Measurements from ENCODE around the gene RBMS1.

DNA sequence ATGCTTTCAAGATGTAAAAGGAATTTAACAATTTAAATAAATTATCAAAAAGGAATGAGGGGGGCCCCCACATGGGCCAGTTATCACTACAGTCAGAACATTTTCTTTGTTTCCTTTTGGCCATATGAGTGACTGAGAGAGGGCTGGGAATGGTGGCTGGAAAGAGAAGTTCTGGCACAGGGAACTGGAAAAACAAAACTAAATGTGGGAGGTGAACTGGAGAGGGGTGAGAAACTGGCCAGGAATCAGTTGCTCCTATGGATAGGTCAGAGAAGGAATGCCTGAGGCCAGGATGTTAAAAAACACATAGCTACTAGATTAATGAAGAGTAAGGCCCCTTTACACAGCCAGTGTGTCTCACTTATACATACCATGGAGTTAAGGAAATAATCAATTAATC, 121.0 kb downstream of the RBMS1 start:
- no peak for TF ChIP-seq RFX5 (IDR thresholded peaks at IDR 0.05; ENCODE audit: low read depth, low read length)
- no peak for TF ChIP-seq HOXD1 (CRISPR knock-in tag; IDR thresholded peaks at IDR 0.05)

Data from HepG2 (cell line).